ENCODE results near the gene XNDC1N. TPM values are rescaled to one million over a fixed set of nuclear protein-coding genes. Genes with fewer than 3 reads are reported as not detected.
A peak's percentile ranks its signal among the peaks of the same experiment; 100 is the strongest.
"Not testable (repeated sequence)": the region's sequence is repeated elsewhere in the genome, so short reads cannot be mapped to it uniquely, and the experiment has no call there.

The XNDC1N gene
- total and polyA plus RNA-seq, 8 donors = 5.6 to 9.9 (median 8.2) TPM

DNA sequence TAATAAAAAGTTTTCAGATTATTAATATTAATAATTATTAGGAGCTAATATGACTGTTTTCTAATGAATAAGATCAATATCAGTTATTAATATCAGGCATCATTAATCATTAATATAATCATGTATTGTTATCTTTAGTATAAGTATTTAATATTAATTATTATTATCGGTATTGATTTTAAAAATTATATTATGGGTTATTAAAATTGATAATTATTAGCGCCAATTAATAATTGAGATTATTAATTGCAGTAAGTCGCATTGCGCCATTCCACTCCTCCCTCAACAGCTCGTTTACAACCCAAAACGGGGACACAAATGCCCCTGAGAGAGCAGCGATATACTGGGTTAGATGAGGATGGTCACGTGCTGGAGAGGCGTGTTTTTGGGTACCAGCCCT lies 20.2 kb downstream of the XNDC1N start:
- TF ChIP-seq, protein P1, sequence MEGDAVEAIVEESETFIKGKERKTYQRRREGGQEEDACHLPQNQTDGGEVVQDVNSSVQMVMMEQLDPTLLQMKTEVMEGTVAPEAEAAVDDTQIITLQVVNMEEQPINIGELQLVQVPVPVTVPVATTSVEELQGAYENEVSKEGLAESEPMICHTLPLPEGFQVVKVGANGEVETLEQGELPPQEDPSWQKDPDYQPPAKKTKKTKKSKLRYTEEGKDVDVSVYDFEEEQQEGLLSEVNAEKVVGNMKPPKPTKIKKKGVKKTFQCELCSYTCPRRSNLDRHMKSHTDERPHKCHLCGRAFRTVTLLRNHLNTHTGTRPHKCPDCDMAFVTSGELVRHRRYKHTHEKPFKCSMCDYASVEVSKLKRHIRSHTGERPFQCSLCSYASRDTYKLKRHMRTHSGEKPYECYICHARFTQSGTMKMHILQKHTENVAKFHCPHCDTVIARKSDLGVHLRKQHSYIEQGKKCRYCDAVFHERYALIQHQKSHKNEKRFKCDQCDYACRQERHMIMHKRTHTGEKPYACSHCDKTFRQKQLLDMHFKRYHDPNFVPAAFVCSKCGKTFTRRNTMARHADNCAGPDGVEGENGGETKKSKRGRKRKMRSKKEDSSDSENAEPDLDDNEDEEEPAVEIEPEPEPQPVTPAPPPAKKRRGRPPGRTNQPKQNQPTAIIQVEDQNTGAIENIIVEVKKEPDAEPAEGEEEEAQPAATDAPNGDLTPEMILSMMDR (IDR thresholded peaks at IDR 0.05) = no peak
- Histone ChIP-seq H3K27me3 (no peaks in the 10 kb centered on the region), H3K4me1 (no peaks in the 10 kb centered on the region), H3K27ac (no peak overlapping the region), H3K4me3 (no peak overlapping the region), H3K9me3 (no peaks in the 10 kb centered on the region), H3K36me3 (peaks cover 0 to 27% of the 10 kb centered on the region in 2 donors)
- no peak for DNase-seq
- no peak for ATAC-seq
- intact Hi-C loops (cut with DNase I) = no loop called here

DNA sequence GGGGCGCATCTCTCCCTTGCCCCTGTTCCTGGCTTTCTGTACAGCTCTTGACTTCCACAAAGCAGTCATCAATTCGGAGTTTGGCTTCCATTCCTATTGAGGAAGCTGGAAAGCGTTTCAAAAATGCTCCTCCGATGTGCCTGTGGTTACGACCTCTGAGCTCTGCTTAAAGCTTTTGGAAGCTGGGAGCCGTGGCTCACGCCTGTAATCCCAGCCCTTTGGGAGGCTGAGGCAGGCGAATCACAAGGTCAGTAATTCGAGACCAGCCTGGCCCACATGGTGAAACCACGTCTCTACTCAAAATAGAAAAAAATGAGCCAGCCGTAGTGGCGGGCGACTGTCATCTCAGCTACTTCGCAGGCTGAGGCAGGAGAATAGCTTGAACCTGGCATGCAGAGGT lies 27.3 kb downstream of the XNDC1N start:
- intact Hi-C loops (cut with DNase I) = not testable (repeated sequence)

DNA sequence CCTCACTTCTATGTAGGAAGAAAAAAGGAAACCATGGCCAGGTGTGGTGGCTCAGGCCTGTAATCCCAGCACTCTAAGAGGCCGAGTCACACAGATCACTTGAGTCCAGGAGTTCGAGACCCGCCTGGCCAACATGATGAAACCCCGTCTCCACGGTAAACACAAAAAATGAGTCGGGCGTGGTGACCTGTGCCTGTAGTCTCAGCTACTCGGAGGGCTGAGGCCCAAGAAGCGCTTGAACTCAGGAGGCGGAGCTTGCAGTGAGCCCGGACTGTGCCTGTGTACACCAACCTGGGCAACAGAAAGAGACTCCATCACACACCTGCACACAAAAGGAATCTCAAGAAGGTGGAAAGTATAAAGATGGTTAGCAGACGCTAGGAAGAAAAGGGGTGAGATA lies 32.4 kb downstream of the XNDC1N start:
- H3K36me3 ChIP-seq = no peaks in the 10 kb centered on the region
- H3K27ac ChIP-seq = no peak overlapping the region
- H3K4me1 ChIP-seq = no peaks in the 10 kb centered on the region
- H3K4me3 ChIP-seq = no peak overlapping the region
- ATAC-seq = no peak
- H3K27me3 ChIP-seq = no peaks in the 10 kb centered on the region
- DNase-seq = no peak
- TF ChIP-seq, protein P1 (IDR thresholded peaks at IDR 0.05) = no peak
- intact Hi-C loops (cut with DNase I) = no loop called here
- no peaks in the 10 kb centered on the region for H3K9me3 ChIP-seq

More for the DNA sequence above, 27.3 kb downstream of the XNDC1N start:
- not testable (repeated sequence) for H3K4me3 ChIP-seq, H3K4me1 ChIP-seq, H3K9me3 ChIP-seq, H3K27me3 ChIP-seq, ATAC-seq, H3K27ac ChIP-seq
- H3K36me3 ChIP-seq = peaks cover 0 to 11% of the 10 kb centered on the region in 2 donors
- DNase-seq = peak in 1 of 4 donors; percentile 37

DNA sequence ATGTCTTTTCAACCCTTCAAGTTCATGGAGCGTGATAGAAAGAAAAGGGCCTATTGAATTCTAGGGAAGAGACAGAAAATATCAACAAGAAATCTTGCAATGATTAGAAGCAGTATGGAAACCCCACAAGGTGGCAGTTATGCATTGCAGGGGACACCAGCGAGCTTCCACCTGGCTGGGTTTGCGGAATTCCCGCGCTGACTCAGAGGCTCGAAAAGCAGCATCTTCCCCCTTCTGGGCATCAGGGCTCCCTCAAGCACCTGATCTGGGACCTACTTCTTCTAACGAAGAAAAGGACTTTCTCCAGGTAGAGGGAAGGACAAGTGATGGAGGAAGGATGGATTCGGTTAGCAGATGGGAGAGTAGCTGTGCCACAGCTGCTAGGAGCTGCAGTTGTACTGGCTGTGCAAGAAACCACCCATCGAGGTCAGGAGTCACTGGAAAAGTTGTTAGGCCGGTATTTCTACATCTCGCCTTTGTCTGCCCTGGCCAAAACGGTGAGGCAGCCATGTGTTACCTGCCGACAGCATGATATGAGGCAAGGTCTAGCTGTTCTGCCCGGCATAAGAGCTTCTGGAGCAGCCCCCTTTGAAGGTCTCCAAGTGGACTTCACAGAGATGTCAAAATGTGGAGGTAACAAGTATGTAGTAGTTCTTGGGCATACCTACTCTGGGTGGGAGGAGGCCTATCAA lies 39.1 kb downstream of the XNDC1N start:
- intact Hi-C loops (cut with DNase I); H3K36me3 ChIP-seq; H3K27ac ChIP-seq; H3K9me3 ChIP-seq; DNase-seq; H3K4me3 ChIP-seq; H3K27me3 ChIP-seq; H3K4me1 ChIP-seq; ATAC-seq: not testable (repeated sequence)

DNA sequence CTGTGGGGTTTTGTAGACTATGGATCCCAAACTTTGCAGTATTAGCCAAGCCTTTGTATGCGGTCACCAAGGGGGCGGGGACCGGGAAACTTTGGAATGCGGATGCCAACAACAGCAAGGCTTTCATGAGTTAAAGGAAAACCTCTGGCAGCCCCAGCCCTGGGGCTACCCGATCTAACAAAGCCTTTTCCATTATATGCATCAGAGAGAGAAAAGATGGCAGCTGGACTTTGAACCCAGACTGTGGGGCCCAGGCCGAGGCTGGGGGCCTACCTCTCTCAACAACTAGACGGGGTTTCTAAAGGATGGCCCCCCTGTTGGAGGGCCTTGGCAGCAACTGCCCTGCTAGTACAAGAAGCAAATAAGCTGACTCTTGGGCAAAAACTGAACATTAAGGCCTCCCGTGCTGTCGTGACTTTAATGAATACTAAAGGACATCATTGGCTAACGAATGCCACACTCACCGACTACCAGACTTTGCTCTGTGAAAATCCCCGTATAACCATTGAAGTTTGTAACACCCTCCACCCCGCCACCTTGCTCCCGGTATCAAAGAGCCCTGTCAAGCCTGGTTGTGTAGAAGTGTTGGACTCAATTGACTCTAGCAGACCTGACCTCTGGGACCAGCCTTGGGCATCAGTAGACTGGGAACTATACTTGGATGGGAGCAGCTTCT lies 39.9 kb downstream of the XNDC1N start:
- H3K9me3 ChIP-seq; intact Hi-C loops (cut with DNase I); H3K36me3 ChIP-seq; H3K27ac ChIP-seq; ATAC-seq; H3K27me3 ChIP-seq; H3K4me3 ChIP-seq; DNase-seq; H3K4me1 ChIP-seq: not testable (repeated sequence)

DNA sequence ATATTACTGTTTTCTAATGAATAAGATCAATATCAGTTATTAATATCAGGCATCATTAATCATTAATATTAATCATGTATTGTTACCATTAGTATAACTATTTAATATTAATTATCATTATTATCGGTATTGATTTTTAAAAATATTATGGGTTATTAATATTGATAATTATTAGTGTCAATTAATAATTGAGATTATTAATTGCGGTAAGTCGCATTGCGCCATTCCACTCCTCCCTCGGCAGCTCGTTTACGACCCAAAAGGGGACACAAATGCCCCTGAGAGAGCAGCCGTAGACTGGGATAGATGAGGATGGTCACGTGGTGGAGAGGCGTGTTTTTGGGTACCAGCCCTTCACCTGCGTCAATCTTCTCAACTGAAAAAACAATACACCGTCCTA lies 42.6 kb downstream of the XNDC1N start:
- intact Hi-C loops (cut with DNase I); H3K4me3 ChIP-seq; H3K27me3 ChIP-seq; H3K4me1 ChIP-seq; ATAC-seq; H3K27ac ChIP-seq; H3K9me3 ChIP-seq; DNase-seq; H3K36me3 ChIP-seq: not testable (repeated sequence)

Other genes with a start within 250 kb of the XNDC1N start
- gene DEFB108B, start 95.4 kb downstream of the XNDC1N start, total RNA-seq = not detected
- not detected for gene DEFB108B, start 95.4 kb downstream of the XNDC1N start, polyA plus RNA-seq (ENCODE audit: insufficient read length in 6 of 6)
- not detected for gene DEFB131B, start 50.1 kb downstream of the XNDC1N start, total RNA-seq
- 1 to 10 TPM in 4 of 6 donors, under 1 TPM in 1, not detected in 1; 0.93 to 2.8 (median 2.4) TPM for gene DEFB131B, start 50.1 kb downstream of the XNDC1N start, polyA plus RNA-seq (ENCODE audit: insufficient read length in 6 of 6)
- 10 to 100 TPM; 30.3 to 31.4 TPM for gene RNF121, start 452 bp upstream of the XNDC1N start, total RNA-seq
- gene RNF121, start 452 bp upstream of the XNDC1N start, polyA plus RNA-seq (ENCODE audit: insufficient read length in 6 of 6) = 10 to 100 TPM; 31.6 to 40.6 (median 34.5) TPM
- 10 to 100 TPM; 15.2 to 20.1 TPM for gene IL18BP, start 70.3 kb upstream of the XNDC1N start, total RNA-seq
- gene IL18BP, start 70.3 kb upstream of the XNDC1N start, polyA plus RNA-seq (ENCODE audit: insufficient read length in 6 of 6) = 10 to 100 TPM in 4 of 6 donors, 1 to 10 TPM in 2; 8.9 to 16.6 (median 10.5) TPM
- 100 to 1,000 TPM; 144 to 174 TPM for gene NUMA1, start 151.9 kb upstream of the XNDC1N start, total RNA-seq
- gene NUMA1, start 151.9 kb upstream of the XNDC1N start, polyA plus RNA-seq (ENCODE audit: insufficient read length in 6 of 6) = 100 to 1,000 TPM; 319 to 365 (median 349) TPM
- gene LRRC51, start 152.3 kb upstream of the XNDC1N start, total RNA-seq = 10 to 100 TPM in 1 of 2 donors, 1 to 10 TPM in 1; 6.7 to 13.0 TPM
- gene LRRC51, start 152.3 kb upstream of the XNDC1N start, polyA plus RNA-seq (ENCODE audit: insufficient read length in 6 of 6) = 10 to 100 TPM; 20.0 to 29.7 (median 21.4) TPM
- 100 to 1,000 TPM; 101 to 118 TPM for gene LAMTOR1, start 174.7 kb upstream of the XNDC1N start, total RNA-seq
- gene LAMTOR1, start 174.7 kb upstream of the XNDC1N start, polyA plus RNA-seq (ENCODE audit: insufficient read length in 6 of 6) = 100 to 1,000 TPM in 5 of 6 donors, 10 to 100 TPM in 1; 92.5 to 116 (median 112) TPM
- not detected for gene TOMT, start 177.3 kb upstream of the XNDC1N start, total RNA-seq
- not detected for gene TOMT, start 177.3 kb upstream of the XNDC1N start, polyA plus RNA-seq (ENCODE audit: insufficient read length in 6 of 6)
- gene ANAPC15, start 184.1 kb upstream of the XNDC1N start, total RNA-seq = 10 to 100 TPM; 27.1 to 29.3 TPM
- gene ANAPC15, start 184.1 kb upstream of the XNDC1N start, polyA plus RNA-seq (ENCODE audit: insufficient read length in 6 of 6) = 10 to 100 TPM; 38.6 to 52.6 (median 41.7) TPM
- gene FOLR3, start 207.1 kb upstream of the XNDC1N start, total RNA-seq = 10 to 100 TPM in 1 of 2 donors, under 1 TPM in 1; 0.32 to 15.6 TPM
- 1 to 10 TPM; 1.1 to 3.2 (median 2.0) TPM for gene FOLR3, start 207.1 kb upstream of the XNDC1N start, polyA plus RNA-seq (ENCODE audit: insufficient read length in 6 of 6)

All from left lung (tissue), 10 donors.